BE2C (cell line): Measurements from ENCODE around the gene RANGRF.

Experiments
- DNase-seq: peaks from one replicate; pipeline ENCODE4 v3.0.0-alpha.2; 2020
- H3K27me3 ChIP-seq: fragments of 250-450 bp; sonication (Bioruptor Pico); 2 replicates; pipeline ENCODE4 v1.5.1; 2020; ENCODE audit warnings: mild to moderate bottlenecking
- H3K36me3 ChIP-seq: fragments of 250-450 bp; sonication (Bioruptor Pico); 2 replicates; pipeline ENCODE4 v1.5.1; 2020; ENCODE audit warnings: mild to moderate bottlenecking
- H3K4me1 ChIP-seq: fragments of 250-450 bp; sonication (Bioruptor Pico); 2 replicates; pipeline ENCODE4 v1.5.1; 2020
- H3K4me3 ChIP-seq: 2 replicates; pipeline ENCODE4 v1.5.1; 2011; ENCODE audit warnings: low read depth, low read length
- H3K9me3 ChIP-seq: fragments of 250-450 bp; sonication (Bioruptor Pico); 2 replicates; pipeline ENCODE4 v1.5.1; 2020
- TF ChIP-seq, protein P1 (sequence below): IDR thresholded peaks from 2 replicates; pipeline ENCODE4 v1.5.1; 2012; ENCODE audit warnings: mild to moderate bottlenecking, low read depth, low read length

The RANGRF gene

DNA sequence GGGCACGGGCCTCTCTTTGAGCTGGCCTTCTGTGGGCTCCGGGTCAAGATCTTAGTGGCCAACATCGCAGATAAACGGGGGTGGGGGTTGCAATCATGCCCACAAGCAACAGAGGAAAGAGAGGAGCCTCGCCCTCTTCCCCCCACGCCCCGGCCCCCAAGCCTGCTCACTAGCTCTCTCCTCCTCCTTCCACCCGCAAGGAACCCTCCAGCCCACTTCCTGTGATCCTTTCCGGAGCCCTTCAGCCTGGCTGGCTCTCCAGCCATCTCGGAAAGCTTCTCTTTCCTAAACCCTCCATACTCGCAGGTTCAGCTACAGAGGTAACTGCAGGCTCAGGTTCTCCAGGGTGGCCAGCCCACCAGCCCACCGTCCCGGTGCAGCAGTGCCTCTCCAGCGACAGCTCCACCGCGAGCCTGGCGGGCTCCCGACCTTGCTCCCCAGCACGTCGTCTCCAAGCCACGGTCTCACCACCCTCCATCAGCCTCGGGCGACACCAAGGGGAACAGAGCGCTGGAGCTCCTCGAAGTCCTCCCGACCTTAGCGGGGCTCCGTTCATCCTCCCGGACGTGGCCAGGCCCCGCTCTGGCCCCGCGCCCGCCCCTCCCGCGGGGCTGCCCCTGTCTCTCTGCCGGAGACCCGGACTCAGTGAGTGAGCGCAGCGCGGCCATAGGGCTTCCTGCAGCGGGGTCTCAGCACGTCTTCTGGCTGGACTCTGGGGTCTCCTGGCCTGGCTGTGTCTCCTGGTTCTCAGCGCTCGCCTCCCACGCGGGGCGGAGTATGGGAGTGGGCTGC lies 38.2 kb downstream of the RANGRF start:
- Histone ChIP-seq H3K4me3 (peak overlapping the region; percentile 58), H3K4me1 (no peaks in the 10 kb centered on the region), H3K9me3 (no peaks in the 10 kb centered on the region), H3K36me3 (no peaks in the 10 kb centered on the region), H3K27me3 (no peaks in the 10 kb centered on the region)
- peak; percentile 34 for DNase-seq
- TF ChIP-seq, protein P1, sequence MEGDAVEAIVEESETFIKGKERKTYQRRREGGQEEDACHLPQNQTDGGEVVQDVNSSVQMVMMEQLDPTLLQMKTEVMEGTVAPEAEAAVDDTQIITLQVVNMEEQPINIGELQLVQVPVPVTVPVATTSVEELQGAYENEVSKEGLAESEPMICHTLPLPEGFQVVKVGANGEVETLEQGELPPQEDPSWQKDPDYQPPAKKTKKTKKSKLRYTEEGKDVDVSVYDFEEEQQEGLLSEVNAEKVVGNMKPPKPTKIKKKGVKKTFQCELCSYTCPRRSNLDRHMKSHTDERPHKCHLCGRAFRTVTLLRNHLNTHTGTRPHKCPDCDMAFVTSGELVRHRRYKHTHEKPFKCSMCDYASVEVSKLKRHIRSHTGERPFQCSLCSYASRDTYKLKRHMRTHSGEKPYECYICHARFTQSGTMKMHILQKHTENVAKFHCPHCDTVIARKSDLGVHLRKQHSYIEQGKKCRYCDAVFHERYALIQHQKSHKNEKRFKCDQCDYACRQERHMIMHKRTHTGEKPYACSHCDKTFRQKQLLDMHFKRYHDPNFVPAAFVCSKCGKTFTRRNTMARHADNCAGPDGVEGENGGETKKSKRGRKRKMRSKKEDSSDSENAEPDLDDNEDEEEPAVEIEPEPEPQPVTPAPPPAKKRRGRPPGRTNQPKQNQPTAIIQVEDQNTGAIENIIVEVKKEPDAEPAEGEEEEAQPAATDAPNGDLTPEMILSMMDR = no peak

DNA sequence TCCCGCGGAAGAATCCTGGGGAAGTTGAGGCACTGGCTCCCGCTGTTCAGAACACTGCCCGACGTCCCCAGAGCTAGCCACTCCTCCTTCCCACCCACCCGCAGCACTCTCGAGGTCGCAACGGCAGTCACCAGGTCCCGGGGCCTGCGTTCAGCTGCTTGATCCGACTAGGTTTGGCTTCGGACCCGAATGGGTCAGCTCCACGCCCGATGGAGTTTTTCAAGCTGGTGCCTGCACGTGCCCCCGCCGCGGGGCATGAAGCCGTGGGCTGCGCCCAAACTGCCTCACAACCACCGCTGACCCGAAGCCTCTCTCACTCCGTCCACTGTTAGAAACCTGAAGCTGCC lies 38.8 kb downstream of the RANGRF start:
- Histone ChIP-seq H3K27me3 (no peaks in the 10 kb centered on the region), H3K4me1 (no peaks in the 10 kb centered on the region), H3K4me3 (peak overlapping the region; percentile 58), H3K36me3 (no peaks in the 10 kb centered on the region), H3K9me3 (no peaks in the 10 kb centered on the region)
- no peak for DNase-seq
- TF ChIP-seq, protein P1 = no peak

DNA sequence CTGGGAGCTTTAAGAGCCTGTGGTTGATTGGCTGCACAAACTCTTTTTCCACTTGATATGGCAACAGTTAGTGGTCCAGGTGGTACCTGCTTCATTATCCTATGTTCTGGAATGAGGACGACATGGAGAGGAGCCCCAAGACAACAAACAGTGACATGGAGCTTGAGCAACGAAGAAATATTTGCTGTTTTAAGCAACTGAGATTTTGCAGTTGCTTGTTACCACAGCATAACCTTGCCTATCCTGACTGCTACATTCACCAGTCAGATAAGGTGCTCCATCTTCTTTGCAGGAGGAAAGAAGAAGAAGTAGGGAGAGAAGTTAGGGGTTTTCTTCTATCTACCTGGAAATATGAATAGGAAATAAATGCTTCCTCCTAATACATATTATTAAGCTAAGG lies 43.7 kb downstream of the RANGRF start:
- DNase-seq = no peak
- Histone ChIP-seq H3K4me3 (no peak overlapping the region), H3K9me3 (no peaks in the 10 kb centered on the region), H3K4me1 (no peaks in the 10 kb centered on the region), H3K27me3 (no peaks in the 10 kb centered on the region), H3K36me3 (no peaks in the 10 kb centered on the region)
- TF ChIP-seq, protein P1 = no peak

DNA sequence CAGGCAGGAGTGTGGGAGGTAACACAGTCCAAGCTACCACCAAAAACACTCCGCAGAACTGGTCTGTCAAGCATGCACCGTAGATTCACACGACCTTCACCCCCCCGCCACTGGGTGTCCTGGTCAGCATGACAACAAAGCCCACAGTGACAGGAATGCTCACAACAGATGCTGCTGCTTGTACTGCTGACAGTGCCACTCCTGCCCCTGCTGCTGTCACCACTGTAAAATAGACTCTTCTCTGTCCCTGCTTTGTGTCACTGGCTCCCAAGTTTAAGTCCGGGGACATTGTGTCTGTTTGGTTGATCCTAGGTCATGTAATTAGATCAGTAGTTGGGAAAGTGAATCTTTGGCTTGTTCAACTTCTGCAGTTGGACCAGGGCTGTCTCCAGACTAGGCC lies 44.2 kb downstream of the RANGRF start:
- Histone ChIP-seq H3K36me3 (no peaks in the 10 kb centered on the region), H3K4me1 (no peaks in the 10 kb centered on the region), H3K4me3 (no peak overlapping the region), H3K9me3 (no peaks in the 10 kb centered on the region), H3K27me3 (no peaks in the 10 kb centered on the region)
- TF ChIP-seq, protein P1 = no peak
- peak; percentile 24 for DNase-seq

DNA sequence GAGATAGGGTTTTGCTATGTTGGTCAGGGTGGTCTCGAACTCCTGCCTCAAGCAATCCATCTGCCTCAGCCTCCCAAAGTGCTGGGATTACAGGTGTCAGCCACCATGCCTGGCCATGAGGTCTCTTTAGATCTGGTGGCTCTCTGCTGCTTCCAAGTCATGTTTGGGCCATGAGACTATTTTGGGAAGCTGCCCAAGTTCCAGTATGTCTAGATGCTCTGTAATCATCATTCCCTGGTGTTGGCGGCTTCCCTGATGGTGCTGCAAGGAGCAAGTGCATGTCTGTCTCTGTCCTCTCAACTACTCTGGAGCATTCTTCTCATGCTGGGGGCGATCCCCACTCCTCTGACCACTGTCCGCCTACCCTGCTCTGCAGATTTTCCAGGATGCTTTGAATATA lies 44.8 kb downstream of the RANGRF start:
- no peaks in the 10 kb centered on the region for H3K36me3 ChIP-seq
- no peak overlapping the region for H3K4me3 ChIP-seq
- TF ChIP-seq, protein P1 = no peak
- no peaks in the 10 kb centered on the region for H3K27me3 ChIP-seq
- H3K4me1 ChIP-seq = no peaks in the 10 kb centered on the region
- no peaks in the 10 kb centered on the region for H3K9me3 ChIP-seq
- no peak for DNase-seq
